ENCODE measurements around the gene OR8S1.

The OR8S1 gene

GRCh38 chr12:48557919-48558318 is 32.5 kb downstream of the OR8S1 start:
- no peak for DNase-seq

GRCh38 chr12:48567731-48568130 is 42.3 kb downstream of the OR8S1 start:
- DNase-seq = no peak

- no peak for DNase-seq
Measured at GRCh38 chr12:48569946-48570345, 44.5 kb downstream of the OR8S1 start, which contains the start of gene LALBA. Gene LALBA, minus strand, starts transcription at chr12:48570046. Its CDS starts 26 bp downstream, at chr12:48570020.

- peak; percentile 5 to 15 for DNase-seq
Measured at GRCh38 chr12:48572326-48572725, 46.9 kb downstream of the OR8S1 start.
